Fibroblast of skin of left quadriceps (primary cell): Measurements from ENCODE around the gene ZBTB47.

Experiments
- DNase-seq, 2 experiments: peaks; one replicate each; pipeline ENCODE4 v3.0.0-alpha.2; 2013; ENCODE audit warnings: low read depth in 2 of 2

The ZBTB47 gene

DNA sequence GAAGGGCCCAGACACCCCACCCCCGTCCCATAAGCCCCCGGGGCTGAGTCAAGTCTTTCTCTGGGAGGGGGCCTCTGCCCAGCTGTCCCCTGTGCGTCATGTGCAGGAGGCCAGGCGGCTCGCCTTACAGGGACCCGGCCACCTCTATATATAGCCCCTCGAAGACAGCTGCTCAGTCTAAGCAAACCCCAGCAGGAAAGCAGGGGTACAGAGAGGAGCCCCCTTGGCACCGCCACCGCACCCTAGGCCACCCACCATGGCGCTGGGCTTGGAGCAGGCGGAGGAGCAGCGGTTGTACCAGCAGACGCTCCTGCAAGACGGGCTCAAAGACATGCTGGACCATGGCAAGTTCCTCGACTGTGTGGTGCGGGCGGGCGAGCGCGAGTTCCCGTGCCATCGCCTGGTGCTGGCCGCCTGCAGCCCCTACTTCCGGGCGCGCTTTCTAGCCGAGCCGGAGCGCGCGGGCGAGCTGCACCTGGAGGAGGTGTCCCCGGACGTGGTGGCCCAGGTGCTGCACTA is 31.9 kb downstream of the ZBTB47 start, which contains the start of gene KLHL40:
KLHL40 (plus strand) TSS at position 175 of the 519 bp plus-strand sequence; CDS start at position 257, 82 bp downstream.
- no peak for DNase-seq

DNA sequence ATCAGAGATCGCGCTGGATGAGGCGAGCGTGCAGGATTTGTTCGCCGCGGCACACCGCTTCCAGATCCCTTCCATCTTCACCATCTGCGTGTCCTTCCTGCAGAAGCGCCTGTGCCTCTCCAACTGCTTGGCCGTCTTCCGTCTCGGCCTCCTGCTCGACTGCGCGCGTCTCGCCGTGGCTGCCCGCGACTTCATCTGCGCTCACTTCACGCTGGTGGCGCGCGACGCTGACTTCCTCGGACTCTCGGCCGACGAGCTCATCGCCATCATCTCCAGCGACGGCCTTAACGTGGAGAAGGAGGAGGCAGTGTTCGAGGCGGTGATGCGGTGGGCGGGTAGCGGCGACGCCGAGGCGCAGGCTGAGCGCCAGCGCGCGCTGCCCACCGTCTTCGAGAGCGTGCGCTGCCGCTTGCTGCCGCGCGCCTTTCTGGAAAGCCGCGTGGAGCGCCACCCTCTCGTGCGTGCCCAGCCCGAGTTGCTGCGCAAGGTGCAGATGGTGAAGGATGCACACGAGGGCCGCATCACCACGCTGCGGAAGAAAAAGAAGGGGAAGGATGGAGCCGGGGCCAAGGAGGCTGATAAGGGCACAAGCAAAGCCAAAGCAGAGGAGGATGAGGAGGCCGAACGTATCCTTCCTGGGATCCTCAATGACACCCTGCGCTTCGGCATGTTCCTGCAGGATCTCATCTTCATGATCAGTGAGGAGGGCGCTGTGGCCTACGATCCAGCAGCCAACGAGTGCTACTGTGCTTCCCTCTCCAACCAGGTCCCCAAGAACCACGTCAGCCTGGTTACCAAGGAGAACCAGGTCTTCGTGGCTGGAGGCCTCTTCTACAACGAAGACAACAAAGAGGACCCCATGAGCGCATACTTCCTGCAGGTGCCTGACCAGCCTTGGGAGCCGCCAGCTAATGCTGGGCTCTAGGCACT is 32.7 kb downstream of the ZBTB47 start:
- no peak for DNase-seq

DNA sequence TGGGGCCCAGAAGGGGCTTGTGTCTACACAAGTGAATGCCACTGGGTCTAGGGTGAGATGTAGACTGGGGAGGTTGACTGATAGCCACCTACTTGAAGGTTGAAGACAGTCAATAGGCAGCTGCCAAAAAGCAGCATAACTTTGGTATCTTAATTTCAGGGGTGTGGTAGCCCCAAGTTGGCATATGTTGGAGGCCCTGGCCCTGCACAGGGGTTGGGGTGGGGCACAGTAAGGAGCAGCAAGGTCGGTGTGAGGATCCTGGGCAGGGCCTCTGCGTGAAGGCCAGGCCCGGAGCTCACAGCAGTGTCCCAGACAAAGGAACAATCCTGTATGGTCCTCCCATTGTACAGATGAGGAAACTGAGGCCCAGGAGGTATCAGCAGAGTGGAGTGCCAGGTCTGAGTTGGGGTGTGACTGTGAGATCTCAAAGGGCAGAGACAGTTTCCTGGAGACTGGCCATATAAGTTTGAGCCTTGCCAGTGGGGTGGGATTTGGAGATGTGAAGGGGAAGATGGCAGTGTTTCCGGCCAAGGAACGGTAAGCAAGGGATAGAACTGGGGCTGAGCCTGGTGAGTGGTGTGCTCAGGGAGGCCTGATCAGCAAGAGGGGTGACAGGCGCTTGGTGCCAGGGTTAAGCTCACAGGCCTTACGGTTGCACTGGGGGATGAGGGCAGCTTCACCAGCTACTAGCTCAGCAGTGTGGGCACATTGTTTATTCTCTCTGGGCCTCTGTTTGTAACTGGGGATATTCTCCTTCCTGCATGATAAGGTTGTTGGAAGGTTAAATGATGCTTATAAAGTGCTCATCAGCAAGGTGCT is 33.5 kb downstream of the ZBTB47 start:
- no peak for DNase-seq

DNA sequence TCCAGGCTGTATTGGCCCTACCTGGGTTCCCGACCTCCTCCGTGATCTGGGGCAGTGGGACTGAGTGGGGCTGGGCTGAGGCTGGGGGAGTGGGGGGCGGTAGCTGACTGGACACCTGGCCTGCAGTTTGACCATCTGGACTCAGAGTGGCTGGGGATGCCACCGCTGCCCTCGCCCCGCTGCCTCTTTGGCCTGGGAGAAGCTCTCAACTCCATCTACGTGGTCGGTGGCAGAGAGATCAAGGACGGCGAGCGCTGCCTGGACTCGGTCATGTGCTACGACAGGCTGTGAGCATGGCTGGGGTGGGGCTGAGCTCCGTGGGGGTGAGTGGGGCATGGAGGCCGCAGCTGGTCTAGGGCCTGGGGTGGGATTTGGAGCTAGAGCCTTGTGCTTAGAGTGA is 34.5 kb downstream of the ZBTB47 start:
- no peak for DNase-seq

DNA sequence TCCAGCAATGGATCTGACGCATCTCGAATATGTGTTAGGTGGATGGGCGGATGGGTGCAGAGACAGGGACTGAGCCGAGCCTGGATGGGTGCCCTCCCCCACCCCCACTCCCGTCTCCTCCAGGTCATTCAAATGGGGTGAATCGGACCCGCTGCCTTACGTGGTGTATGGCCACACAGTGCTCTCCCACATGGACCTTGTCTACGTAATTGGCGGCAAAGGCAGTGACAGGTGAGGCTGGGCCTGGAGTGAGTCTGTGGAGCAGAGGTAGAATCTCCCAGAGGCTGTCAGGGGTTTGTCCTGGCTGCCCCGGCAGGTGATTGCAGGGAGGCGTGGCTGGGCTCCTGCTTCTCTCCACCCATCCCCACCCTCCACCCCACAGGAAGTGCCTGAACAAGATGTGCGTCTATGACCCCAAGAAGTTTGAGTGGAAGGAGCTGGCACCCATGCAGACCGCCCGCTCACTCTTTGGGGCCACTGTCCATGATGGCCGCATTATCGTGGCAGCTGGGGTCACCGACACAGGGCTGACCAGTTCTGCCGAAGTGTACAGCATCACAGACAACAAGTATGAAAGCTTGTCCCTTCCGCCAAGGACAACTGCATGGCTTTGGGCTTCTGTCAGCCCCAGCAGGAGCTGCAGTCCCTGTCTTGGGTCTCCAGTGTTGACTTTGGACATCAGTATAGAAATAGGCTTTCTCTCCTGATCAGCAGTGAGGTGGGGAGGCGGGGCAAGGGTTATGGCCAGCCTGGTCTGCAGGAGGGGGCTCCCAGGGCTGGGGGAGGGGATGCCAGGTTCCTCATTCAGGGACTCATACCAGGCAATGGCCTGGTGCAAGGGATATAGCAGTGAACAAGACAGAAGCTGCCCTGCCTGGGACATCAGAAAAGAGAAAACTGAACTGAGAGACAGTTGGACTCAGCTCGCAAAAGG is 35.3 kb downstream of the ZBTB47 start:
- DNase-seq, result no peak

DNA sequence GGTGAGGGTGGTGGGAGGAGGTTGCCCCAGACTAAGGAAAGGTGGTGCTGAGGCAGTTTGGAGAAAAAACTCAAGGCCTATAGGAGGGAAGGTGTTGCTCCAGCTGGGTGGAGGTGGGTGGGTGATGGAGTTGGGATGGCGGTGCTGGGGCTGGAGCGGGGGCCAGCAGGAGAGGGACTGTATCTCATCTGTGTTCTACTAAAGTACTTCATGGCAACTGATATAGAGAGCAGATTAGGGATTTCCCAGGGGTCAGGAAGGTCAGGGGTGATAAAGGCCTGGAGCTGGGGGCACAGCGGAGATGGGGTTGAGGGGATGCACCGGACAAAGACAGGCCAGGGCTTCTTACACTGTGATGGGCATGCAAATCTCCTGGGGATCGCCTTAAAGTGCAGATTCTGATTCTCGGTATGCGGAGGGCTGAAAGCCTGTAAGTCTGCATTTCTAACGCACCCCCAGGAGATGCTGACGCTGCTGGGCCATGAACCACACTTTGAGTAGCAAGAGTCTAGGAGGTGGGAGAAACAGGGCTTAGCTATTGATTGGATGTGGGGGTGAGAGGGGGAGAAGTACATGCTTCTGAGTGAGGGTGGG is 36.0 kb downstream of the ZBTB47 start:
- no peak for DNase-seq

DNA sequence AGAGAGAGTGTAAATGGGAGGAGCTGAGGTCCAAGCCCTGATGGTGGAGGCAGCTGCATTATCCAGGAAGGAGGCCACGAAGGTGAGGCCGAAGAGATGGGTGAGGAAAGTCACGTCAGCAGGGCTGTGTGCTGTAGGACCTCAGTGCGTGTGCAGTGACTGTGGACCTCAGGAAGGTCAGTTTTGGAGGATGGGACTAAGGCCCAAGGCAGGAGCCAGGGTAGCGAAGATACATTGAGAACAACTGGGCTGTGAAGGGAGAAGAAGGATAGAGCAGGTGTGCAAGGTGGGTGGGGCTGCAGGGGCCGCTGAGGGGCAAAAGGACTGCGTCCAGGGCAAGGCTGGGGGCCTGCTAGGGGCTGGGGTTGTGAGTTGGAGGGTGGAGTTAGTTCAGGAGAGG is 36.7 kb downstream of the ZBTB47 start:
- DNase-seq, result no peak

DNA sequence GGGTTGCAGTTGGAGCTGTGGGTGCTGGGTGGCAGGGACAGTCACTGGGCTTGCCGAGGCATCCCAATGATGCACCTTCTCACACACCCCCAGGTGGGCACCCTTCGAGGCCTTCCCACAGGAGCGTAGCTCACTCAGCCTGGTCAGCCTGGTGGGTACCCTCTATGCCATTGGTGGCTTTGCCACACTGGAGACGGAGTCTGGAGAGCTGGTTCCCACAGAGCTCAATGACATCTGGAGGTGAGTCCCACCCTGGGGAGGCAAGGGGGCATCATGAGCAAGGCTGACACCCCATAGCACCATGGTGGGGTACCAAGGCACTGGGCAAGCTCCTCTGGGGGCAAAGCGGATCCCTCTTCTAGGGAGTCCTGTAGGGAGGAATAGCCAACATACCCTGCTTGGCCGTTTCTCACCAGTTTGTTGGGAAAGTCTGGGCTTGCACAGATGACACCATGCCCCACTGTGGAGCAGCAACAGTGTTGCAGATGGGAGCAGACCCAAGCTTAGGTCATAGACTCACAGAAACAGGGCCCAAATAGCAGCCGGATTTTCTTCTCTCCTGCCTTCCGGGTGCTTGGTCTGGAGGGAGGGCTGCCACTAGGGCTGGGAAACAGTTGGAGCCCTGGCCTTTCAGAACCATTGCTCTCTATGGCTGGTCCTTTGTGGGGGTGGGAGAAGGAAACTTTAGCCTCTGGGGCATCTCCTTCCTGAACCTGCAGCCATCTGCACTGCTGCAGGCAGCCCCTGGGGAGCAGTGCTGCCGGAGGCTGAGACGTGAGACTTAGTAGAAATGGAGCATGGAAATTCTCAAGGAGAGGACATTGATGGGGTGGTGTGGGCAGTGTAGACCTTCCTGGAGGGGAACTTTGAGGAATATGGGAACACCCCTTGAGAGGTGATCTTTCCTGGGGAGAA is 37.5 kb downstream of the ZBTB47 start:
- DNase-seq, result no peak

DNA sequence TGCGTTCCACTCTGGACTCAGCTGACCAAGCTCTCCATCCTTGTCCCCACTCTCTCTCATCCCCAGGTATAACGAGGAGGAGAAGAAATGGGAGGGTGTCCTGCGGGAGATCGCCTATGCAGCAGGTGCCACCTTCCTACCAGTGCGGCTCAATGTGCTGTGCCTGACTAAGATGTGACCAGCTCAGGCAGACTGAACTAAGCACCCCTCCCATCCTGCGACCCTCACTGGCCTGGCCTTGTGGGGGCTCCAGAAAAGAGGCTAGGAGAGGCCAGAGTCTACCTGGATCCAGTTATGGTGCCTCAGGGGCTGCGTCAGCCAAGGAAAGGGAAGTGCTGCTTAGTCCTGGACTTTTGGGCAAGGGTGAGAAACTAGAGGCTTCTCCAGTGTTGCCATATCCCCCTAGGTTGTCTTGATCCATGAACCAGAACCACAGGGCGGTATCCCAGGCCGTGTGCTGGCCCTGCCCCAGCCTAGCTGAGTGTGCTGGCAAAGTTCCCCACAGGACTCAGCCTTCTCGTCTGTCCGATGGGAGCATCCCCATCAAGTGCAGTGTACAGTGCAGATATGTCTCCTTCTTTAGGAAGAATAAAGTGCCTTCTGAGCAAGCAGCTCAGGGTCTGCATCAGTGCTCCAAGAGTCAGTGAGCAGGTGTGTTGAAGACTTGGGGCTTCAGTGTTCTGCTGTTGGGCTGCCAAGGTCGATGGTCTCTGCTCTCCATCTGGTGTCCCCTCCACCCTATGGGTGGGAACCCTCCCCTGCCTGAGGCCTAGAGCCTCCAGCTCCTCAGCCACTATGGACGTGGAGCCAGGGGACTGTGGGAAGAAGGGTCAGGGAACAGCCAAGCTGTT is 38.5 kb downstream of the ZBTB47 start:
- no peak for DNase-seq

DNA sequence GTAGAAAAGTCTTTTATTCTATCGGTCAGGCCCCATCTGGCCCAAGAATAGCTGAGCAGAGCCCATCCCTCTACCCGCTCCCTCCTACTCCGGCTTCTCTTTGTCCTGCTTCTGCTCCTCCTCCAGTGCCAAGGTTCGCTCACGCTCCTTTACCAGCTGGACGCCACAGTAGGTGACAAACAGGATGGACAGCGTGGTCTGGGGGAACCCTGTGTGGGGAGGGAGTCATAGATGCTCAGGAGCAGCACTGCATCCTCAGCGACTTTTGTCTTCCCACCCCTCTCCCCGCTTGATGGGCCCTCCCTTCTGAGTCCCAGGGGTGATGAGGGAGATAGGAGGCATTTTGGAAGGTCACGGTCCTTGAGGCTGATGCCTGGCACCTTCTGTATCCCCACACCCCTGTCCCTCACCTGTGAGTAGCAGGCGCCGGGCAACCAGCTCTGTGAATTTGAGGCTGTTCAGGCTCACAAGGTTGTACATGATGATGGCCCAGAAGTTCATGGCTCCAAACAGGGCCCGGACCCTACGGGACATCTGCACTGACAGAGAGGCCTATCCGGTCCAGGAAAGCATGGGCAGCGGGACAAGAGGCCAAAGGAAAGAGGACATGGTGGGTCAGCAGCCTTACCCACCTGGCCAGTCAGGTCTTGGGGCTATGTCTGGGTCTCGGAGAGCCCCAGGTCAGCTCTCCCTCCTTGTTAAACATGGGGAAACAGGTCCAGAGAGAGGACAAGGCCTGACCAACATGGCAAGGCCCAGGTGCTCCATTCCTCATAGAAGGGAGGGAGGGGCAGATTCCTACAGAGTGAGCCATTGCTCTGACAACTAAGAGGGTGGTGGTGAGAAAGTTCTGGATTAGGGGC is 39.4 kb downstream of the ZBTB47 start:
- DNase-seq, result no peak

DNA sequence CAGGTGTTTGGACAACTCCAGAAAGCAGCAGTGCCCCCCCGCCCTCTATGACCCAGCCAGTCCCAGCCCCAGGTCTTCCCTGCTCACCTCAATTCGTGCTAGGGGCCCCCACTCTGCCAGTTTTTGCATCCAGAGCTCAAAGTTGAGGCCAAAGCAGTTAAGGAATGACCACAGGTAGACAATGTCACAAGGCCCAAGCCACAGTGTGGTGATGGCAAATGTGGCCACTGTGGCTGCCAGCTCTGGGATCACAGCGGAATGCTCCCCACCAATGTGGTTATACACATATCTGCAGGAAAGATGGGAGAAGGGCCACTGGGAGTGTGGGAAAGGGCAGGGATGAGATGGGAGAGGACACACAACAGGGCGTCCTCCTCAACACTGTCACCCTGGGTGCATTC is 40.0 kb downstream of the ZBTB47 start:
- no peak for DNase-seq

DNA sequence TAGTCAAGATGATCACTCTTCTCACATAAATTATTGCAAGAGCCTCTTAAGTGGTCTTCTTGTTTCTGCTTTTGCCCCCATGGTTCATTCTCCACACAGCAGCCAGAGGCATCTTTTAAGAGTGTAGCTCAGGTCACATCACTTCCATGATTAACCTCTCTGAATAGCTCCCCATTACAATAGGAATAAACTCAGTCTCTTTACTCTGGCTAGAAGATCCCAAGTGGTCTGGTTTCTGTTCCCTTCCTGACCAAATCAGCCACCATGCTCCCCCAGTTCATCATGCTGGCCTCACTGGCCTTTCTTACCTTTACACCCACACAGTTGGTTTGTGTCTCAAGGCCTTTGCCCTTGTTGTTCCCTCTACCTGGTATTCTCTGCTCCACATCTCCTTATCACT is 40.9 kb downstream of the ZBTB47 start:
- no peak for DNase-seq

DNA sequence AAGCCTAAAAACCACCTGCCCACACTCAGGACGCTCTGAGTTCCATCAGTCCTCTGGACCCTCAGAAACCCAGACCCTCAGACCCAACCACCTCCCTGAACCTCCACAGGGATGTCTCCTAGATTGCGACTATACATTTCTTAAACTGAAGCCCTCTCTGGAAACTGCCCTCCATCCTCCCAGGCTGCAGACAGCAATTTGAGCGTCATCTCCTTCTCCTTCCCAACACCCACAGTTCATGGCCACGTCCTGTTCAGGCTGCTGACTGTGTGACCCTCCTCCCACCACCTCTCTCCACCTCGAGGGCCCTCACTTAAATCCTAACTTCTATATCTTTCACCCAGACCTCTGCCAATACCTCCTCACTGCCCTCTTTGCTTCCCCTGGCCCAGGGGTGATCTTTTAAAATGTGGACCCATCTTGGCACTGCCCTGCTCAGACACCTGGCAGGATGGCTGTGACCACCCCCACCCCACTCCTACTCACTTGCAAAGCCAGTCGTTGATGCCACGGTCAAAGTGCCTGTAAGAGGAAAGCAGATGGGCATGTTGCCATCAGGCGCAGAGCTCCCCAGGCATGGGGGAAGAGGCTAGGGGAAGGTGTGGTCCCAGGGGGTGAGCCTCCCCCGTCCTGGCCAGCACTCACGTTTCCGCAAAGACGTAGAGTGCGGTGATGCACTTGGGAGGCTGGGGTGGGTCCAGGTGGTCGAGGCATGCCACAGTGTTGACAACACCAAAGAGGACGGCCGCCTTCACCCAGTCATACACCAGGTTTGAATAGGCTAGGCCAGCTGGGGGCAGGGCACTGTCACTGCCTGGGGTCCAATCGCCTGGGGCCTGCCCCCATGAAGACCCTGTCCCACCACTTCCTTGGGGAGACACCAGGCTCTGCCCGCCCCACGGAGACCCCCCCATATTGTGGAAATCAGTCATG is 43.1 kb downstream of the ZBTB47 start:
- no peak for DNase-seq

DNA sequence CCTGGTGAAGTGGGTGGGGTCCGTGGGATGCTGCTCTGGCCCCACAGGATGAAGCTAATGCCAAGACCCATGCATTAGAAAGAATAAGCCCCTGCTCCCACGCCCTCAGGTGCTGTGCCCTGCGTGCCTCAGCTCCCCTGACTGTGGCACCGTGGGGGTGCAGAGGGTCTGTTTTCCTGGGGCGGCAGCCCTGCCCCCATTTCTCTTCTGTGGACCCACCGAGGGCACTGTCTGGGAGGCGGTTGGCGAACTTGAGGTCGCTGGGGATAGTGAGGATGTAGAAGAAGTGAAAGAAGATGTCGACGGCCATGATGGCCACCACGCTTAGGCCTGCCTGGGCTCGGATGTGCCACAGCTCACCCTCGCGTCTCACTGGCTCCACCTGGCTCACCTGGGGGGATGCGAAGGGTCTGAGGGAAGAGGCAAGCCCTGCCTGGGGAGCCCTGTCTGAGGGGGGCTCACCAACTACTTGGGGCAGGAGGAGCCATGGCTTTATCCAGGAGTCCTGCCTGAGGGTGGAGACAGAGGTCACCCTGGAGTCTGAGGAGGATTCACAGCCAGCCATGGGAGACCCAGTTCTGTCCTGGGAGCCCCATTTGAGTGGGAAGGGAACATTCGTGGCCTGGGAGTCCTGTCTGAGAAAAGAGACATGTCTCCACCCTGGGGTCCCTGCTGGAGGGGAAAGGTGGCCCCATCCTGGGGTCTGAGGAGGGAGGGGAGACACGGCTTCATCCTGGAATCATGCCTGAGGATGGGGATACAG is 44.0 kb downstream of the ZBTB47 start:
- DNase-seq, result no peak

DNA sequence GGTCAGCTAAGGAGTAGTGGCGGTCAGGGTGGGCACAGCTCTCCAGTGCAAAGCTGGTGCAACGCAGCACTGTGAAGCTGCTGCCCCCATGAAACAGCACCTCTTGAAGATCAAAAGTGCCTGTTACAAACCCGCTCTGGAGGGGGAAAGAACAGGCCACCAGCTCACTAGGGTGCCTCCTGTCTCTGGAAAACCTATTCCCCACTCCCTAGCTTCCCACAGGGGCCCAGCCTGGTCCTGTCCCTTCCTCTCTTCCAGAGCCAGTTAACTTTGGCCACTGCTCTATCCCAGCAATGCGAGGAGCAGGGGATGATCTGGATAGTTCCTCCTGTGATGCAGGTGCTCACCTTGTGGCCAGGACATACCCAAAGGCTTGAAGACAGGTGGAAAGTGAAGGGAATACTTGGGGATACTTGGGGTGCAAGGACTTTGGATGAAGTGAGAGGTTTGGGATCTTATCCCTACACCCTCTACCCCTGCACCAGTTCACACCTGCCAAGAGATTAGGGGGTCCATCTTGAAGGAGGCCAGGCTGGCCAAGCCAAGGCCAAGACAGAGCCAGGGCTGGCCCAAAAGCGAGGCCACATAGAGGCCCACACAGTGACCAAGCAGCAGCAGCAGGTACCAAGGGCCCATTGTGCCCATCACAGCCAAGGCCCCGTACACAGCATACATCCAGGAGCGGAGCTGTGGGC is 44.9 kb downstream of the ZBTB47 start:
- DNase-seq, result no peak

DNA sequence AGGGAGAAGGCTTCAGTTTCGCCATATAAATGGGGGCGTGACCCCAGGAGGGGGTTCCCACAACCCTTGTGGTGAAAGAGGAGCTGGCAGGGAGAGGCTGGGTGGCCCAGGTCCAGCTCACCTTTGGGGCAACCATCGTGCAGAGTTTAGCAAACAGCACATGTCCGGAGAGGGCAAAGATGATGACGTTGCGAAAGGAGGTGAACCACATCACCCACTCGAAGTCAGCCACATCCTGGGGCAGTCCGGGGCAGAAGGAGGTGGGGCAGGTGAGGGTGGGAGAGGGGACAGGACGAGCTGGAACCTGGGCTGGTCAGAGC is 45.4 kb downstream of the ZBTB47 start:
- no peak for DNase-seq
